WTC11 (cell line): ENCODE data around the gene ZNF77. TPM values are rescaled to one million over a fixed set of nuclear protein-coding genes. Genes with fewer than 3 reads are reported as not detected.
A peak's percentile ranks its signal among the peaks of the same experiment; 100 is the strongest.

Experiments
- ATAC-seq: fragments of 200-7000 bp; cut with Tn5 transposase; 2 replicates; pipeline ENCODE4 v1.10.0; 2021; ENCODE audit warnings: mild to moderate bottlenecking, moderate library complexity
- CTCF ChIA-PET: fragments of 300-600 bp; sonication (Branson Sonifier 250); formaldehyde crosslinking; loops from one replicate; lab custom pipeline; 2021; ENCODE audit warnings: antibody characterized with exemption; lab: Charles Lee
- POLR2A ChIA-PET: fragments of 350-600 bp; sonication (Branson Sonifier 250); formaldehyde crosslinking; loops from one replicate; lab custom pipeline; 2021; ENCODE audit warnings: antibody characterized with exemption; lab: Charles Lee
- DNase-seq: peaks from one replicate; pipeline ENCODE4 v3.0.0; 2021; ENCODE audit warnings: low spot score
- H3K27ac Mint-ChIP-seq: 2 replicates; pipeline ENCODE4 v1.8.0; 2021; ENCODE audit warnings: mixed read lengths
- H3K27me3 Mint-ChIP-seq: 2 replicates; pipeline ENCODE4 v1.8.0; 2021; ENCODE audit warnings: low read depth, mild to moderate bottlenecking, moderate library complexity, mixed read lengths
- H3K36me3 Mint-ChIP-seq: 2 replicates; pipeline ENCODE4 v1.8.0; 2021; ENCODE audit warnings: mixed read lengths
- H3K4me1 Mint-ChIP-seq: 2 replicates; pipeline ENCODE4 v1.8.0; 2022; ENCODE audit warnings: mixed read lengths
- H3K4me3 Mint-ChIP-seq: 2 replicates; pipeline ENCODE4 v1.8.0; 2021; ENCODE audit warnings: mild to moderate bottlenecking, moderate library complexity, mixed read lengths
- H3K9me3 Mint-ChIP-seq: 2 replicates; pipeline ENCODE4 v1.8.0; 2021; ENCODE audit warnings: mixed read lengths
- ATF2 ChIP-seq: sonication (generic); formaldehyde crosslinking; IDR thresholded peaks from 2 replicates; pipeline ENCODE4 v1.8.1; 2022; ENCODE audit warnings: low read depth, missing genetic modification reagents, borderline replicate concordance
- ATF6 ChIP-seq: sonication (generic); formaldehyde crosslinking; IDR thresholded peaks from 2 replicates; pipeline ENCODE4 v1.8.1; 2023; ENCODE audit warnings: mild to moderate bottlenecking, missing genetic modification reagents
- CREB1 ChIP-seq: sonication (generic); formaldehyde crosslinking; IDR thresholded peaks from 2 replicates; pipeline ENCODE4 v1.8.0; 2023; ENCODE audit warnings: mild to moderate bottlenecking, missing genetic modification reagents
- ELF4 ChIP-seq: sonication (generic); formaldehyde crosslinking; IDR thresholded peaks from 2 replicates; pipeline ENCODE4 v1.8.1; 2022; ENCODE audit warnings: low read depth, mild to moderate bottlenecking, moderate library complexity, missing genetic modification reagents
- FOXJ3 ChIP-seq: sonication (generic); formaldehyde crosslinking; IDR thresholded peaks from 2 replicates; pipeline ENCODE4 v1.9.0; 2021; ENCODE audit warnings: missing genetic modification reagents, mild to moderate bottlenecking, borderline replicate concordance
- GABPB1 ChIP-seq: sonication (generic); formaldehyde crosslinking; IDR thresholded peaks from 2 replicates; pipeline ENCODE4 v1.8.1; 2023; ENCODE audit warnings: mild to moderate bottlenecking, missing genetic modification reagents
- GTF2I ChIP-seq: fragments of 250-450 bp; sonication (Bioruptor Pico); conservative IDR thresholded peaks from 2 replicates; pipeline ENCODE4 v1.4.0; 2021; ENCODE audit warnings: mild to moderate bottlenecking
- HMGA2 ChIP-seq: fragments of 250-450 bp; sonication (Bioruptor Pico); IDR thresholded peaks from 2 replicates; pipeline ENCODE4 v1.4.0; 2021; ENCODE audit warnings: mild to moderate bottlenecking, moderate library complexity
- HMGXB4 ChIP-seq: sonication (generic); formaldehyde crosslinking; IDR thresholded peaks from 2 replicates; pipeline ENCODE4 v1.8.1; 2023; ENCODE audit warnings: mild to moderate bottlenecking, moderate library complexity, missing genetic modification reagents
- JUN ChIP-seq: sonication (generic); formaldehyde crosslinking; IDR thresholded peaks from 2 replicates; pipeline ENCODE4 v1.8.0; 2023; ENCODE audit warnings: mild to moderate bottlenecking, missing genetic modification reagents
- MAX ChIP-seq: sonication (generic); formaldehyde crosslinking; IDR thresholded peaks from 2 replicates; pipeline ENCODE4 v1.8.0; 2022; ENCODE audit warnings: mild to moderate bottlenecking, missing genetic modification reagents
- NFYB ChIP-seq: sonication (generic); formaldehyde crosslinking; conservative IDR thresholded peaks from 2 replicates; pipeline ENCODE4 v1.8.0; 2022; ENCODE audit warnings: low read depth, missing genetic modification reagents
- SMAD3 ChIP-seq: sonication (generic); formaldehyde crosslinking; IDR thresholded peaks from 2 replicates; pipeline ENCODE4 v1.8.0; 2022; ENCODE audit warnings: missing genetic modification reagents, mild to moderate bottlenecking, borderline replicate concordance
- SP1 ChIP-seq: sonication (generic); formaldehyde crosslinking; conservative IDR thresholded peaks from 2 replicates; pipeline ENCODE4 v1.8.1; 2022; ENCODE audit warnings: missing genetic modification reagents
- TEAD1 ChIP-seq: sonication (generic); formaldehyde crosslinking; IDR thresholded peaks from 2 replicates; pipeline ENCODE4 v1.8.0; 2022; ENCODE audit warnings: mild to moderate bottlenecking, missing genetic modification reagents
- USF2 ChIP-seq: sonication (generic); formaldehyde crosslinking; IDR thresholded peaks from 2 replicates; pipeline ENCODE4 v1.8.1; 2023; ENCODE audit warnings: mild to moderate bottlenecking, missing genetic modification reagents, moderate library complexity
- ZBTB21 ChIP-seq: sonication (generic); formaldehyde crosslinking; IDR thresholded peaks from 2 replicates; pipeline ENCODE4 v1.8.1; 2023; ENCODE audit warnings: mild to moderate bottlenecking, missing genetic modification reagents, borderline replicate concordance
- ZMAT4 ChIP-seq: fragments of 250-450 bp; sonication (Bioruptor Pico); IDR thresholded peaks from 2 replicates; pipeline ENCODE4 v1.9.0; 2021; ENCODE audit warnings: mild to moderate bottlenecking
- ZNF138 ChIP-seq: sonication (generic); formaldehyde crosslinking; conservative IDR thresholded peaks from 2 replicates; pipeline ENCODE4 v1.8.1; 2022; ENCODE audit warnings: mild to moderate bottlenecking, moderate library complexity, missing genetic modification reagents
- ZNF219 ChIP-seq: sonication (generic); formaldehyde crosslinking; IDR thresholded peaks from 2 replicates; pipeline ENCODE4 v1.8.0; 2023; ENCODE audit warnings: missing genetic modification reagents, mild to moderate bottlenecking, borderline replicate concordance
- ZNF416 ChIP-seq: fragments of 250-450 bp; sonication (Bioruptor Pico); IDR thresholded peaks from 2 replicates; pipeline ENCODE4 v1.9.0; 2021; ENCODE audit warnings: mild to moderate bottlenecking, inconsistent platforms
- ZNF425 ChIP-seq: fragments of 250-450 bp; sonication (Bioruptor Pico); conservative IDR thresholded peaks from 2 replicates; pipeline ENCODE4 v1.9.0; 2021; ENCODE audit warnings: mild to moderate bottlenecking
- ZNF532 ChIP-seq: fragments of 250-450 bp; sonication (Bioruptor Pico); IDR thresholded peaks from 2 replicates; pipeline ENCODE4 v1.9.0; 2021; ENCODE audit warnings: mild to moderate bottlenecking, borderline replicate concordance
- total RNA-seq: library from RNA; stranded (reverse); gene quantifications from 3 replicates; pipeline ENCODE4 v1.2.3, GENCODE V29; 2021

The ZNF77 gene
- total RNA-seq, 1 experiment from 2014 or later, result 4.7 TPM

GRCh38 chr19:2944775-2945574 is at the start of gene ZNF77 (continued):
- TF ChIP-seq ATF2 (CRISPR knock-in tag) (no peak), SP1 (CRISPR knock-in tag) (peak; percentile 85), ATF6 (no peak), GTF2I (CRISPR knock-in tag) (peak; percentile 61; the same call in 1 of the 2 replicates), HMGXB4 (CRISPR knock-in tag) (0 out of 2 replicates have a peak, but pooled peaks have one; percentile 87), MAX (CRISPR knock-in tag) (peak; percentile 59), JUN (CRISPR knock-in tag) (no peak), ZMAT4 (CRISPR knock-in tag) (no peak), ZNF138 (no peak), NFYB (CRISPR knock-in tag) (peak; percentile 97), GABPB1 (CRISPR knock-in tag) (no peak), HMGA2 (peak; percentile 4; the same call in 1 of the 2 replicates), USF2 (CRISPR knock-in tag) (peak; percentile 50; the same call in 1 of the 2 replicates), TEAD1 (CRISPR knock-in tag) (peak; percentile 58; the same call in 1 of the 2 replicates)

GRCh38 chr19:2993579-2993978 is 48.8 kb upstream of the ZNF77 start:
- CTCF ChIA-PET, result interaction anchor here (0.6 kb wide), 1 partner anchor 476 kb away, joined by 4 read pairs; no protein-coding TSS in a partner anchor
- TF ChIP-seq ZNF219 (CRISPR knock-in tag) (no peak), CREB1 (CRISPR knock-in tag) (no peak), ZBTB21 (CRISPR knock-in tag) (no peak), ELF4 (CRISPR knock-in tag) (no peak), SMAD3 (CRISPR knock-in tag) (no peak), ZNF532 (CRISPR knock-in tag) (no peak), FOXJ3 (no peak), ZNF425 (CRISPR knock-in tag) (no peak), ZNF416 (CRISPR knock-in tag) (no peak)

More at GRCh38 chr19:2993579-2993978, 48.8 kb upstream of the ZNF77 start:
- H3K9me3 Mint-ChIP-seq, result no peaks in the 10 kb centered on the region
- H3K4me3 Mint-ChIP-seq, result no peak overlapping the region
- POLR2A ChIA-PET, result no interaction called here
- DNase-seq (no peak), ATAC-seq (peak; percentile 26; the same call in 1 of the 2 replicates)
- H3K27me3 Mint-ChIP-seq, result no peaks in the 10 kb centered on the region
- no peaks in the 10 kb centered on the region for H3K36me3 Mint-ChIP-seq
- H3K4me1 Mint-ChIP-seq, result peaks cover 2% of the 10 kb centered on the region; the same call in 1 of the 2 replicates
- H3K27ac Mint-ChIP-seq, result no peak overlapping the region
